Activated T-cell treated with anti-CD3 and anti-CD28 coated beads, Interleukin-2, amount 50 U/mL, for 1 hour (primary cell): ENCODE data around the gene SRM.

Experiments
- DNase-seq: peaks from one replicate; pipeline ENCODE4 v3.0.0-alpha.2; 2020

SRM gene

DNA sequence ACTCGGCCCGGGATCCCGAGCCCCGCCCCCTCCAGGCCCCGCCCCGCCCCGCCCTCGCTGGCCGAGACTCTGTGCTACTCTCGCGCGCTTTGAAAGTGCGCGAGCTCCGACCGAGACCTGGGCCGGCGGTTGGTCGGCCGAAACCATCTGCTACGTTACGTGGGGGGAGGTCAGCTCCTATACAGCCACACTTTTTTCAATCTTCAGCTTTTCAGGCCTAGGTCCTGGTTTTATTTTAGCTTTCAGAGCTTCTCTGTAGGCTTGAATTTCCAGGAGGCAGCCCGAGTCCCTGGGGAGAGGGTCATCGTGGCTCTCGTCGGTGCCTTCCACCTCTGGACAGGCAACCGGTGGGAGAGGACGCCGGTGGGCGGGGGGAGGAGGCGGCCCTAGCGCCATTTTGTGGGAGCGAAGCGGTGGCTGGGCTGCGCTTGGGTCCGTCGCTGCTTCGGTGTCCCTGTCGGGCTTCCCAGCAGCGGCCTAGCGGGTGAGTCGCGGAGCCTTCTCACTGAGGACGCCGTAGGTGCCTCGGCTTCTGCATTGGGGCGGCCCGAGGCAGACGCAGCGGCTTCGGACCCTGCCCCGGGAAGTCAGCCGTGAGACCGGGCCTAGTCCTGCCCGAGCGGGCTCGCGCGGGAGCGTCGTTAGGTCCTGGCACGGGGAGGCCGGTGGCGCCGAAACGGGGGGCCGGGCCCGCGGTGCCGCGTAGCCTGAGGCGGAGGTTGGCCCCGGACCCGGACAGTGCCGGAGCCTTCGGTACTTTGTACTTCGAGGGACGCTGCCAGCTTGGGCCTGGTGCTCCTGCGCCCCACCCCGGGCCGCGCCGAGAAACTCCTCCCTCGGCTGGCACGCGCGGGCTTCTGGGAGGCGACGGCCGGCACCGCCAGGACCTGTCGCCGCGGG is 47.3 kb downstream of the SRM start, which contains the start of gene TARDBP:
Gene TARDBP, plus strand, starts transcription at position 395 of the 900 bp plus-strand sequence. CDS start 1,074 bp downstream, outside the sequence.
- DNase-seq: peak; percentile 93
